ENCODE data around the gene BAMBI. TPM values are rescaled to one million over a fixed set of nuclear protein-coding genes. Genes with fewer than 3 reads are reported as not detected.

Gene BAMBI
- total RNA-seq, 1 donor from 2014 or later: 10.9 TPM

GRCh38 chr10:28730031-28730778, 52.9 kb downstream of the BAMBI start:
- Mint-ChIP-seq H3K36me3 (ENCODE audit: low read depth) (no peaks in the 10 kb centered on the region), H3K4me1 (ENCODE audit: low read depth) (peaks cover 10% of the 10 kb centered on the region), H3K9me3 (ENCODE audit: low read depth) (peaks cover 5% of the 10 kb centered on the region), H3K4me3 (ENCODE audit: unreplicated experiment) (no peak overlapping the region), H3K27me3 (ENCODE audit: low read depth) (no peaks in the 10 kb centered on the region), H3K27ac (ENCODE audit: unreplicated experiment) (no peak overlapping the region)
- no peak for TF ChIP-seq CTCF (IDR thresholded peaks at IDR 0.05)
- DNase-seq (ENCODE audit: low spot score): no peak

- Mint-ChIP-seq H3K27me3 (ENCODE audit: low read depth) (no peaks in the 10 kb centered on the region), H3K9me3 (ENCODE audit: low read depth) (peaks cover 5% of the 10 kb centered on the region), H3K36me3 (ENCODE audit: low read depth) (no peaks in the 10 kb centered on the region), H3K4me1 (ENCODE audit: low read depth) (peaks cover 10% of the 10 kb centered on the region), H3K4me3 (ENCODE audit: unreplicated experiment) (no peak overlapping the region), H3K27ac (ENCODE audit: unreplicated experiment) (no peak overlapping the region)
- TF ChIP-seq CTCF (IDR thresholded peaks at IDR 0.05): no peak
- no peak for DNase-seq (ENCODE audit: low spot score)
These were observed 54.8 kb downstream of the BAMBI start for GRCh38 chr10:28732091-28732490.

Other genes with a start within 250 kb of the BAMBI start
- 91.1 to 97.7 TPM (median 93.2 TPM) in 3 replicates for gene WAC, start 144.4 kb upstream of the BAMBI start, total RNA-seq

Measured in chondrocyte (in vitro differentiated cells).